HL-60/S4 (cell line): ENCODE results near the gene ATP6V0B.

Source experiments
- in situ Hi-C: fragments of 300-500 bp; cut with MboI; formaldehyde crosslinking; loops from 2 replicates; pipeline ENCODE4 v1.14.3; 2022; ENCODE audit warnings: low sequenced_read_pairs

Gene ATP6V0B

GRCh38 chr1:43974443-43975248 lies at the start of gene ATP6V0B:
TSS of gene ATP6V0B (plus strand) at chr1:43974960. CDS start at chr1:43975041, 81 bp downstream.
- in situ Hi-C loops: no loop called here

GRCh38 chr1:43925846-43926245 lies 48.9 kb upstream of the ATP6V0B start:
- in situ Hi-C loops: loop anchor here (25.0 kb wide), 2 partner anchors 389 to 689 kb away; partner anchors contain the start of gene PTPRF

- in situ Hi-C loops: loop anchor here (5.0 to 25.0 kb wide), 3 partner anchors 173 to 693 kb away; partner anchors contain the start of gene PTPRF
These were observed 44.4 kb upstream of the ATP6V0B start for GRCh38 chr1:43930168-43930948.

- in situ Hi-C loops: loop anchor here (5.0 to 25.0 kb wide), 3 partner anchors 174 to 694 kb away; partner anchors contain the start of gene PTPRF
These were observed 43.8 kb upstream of the ATP6V0B start for GRCh38 chr1:43930949-43931275.

- in situ Hi-C loops: loop anchor here (5.0 to 25.0 kb wide), 3 partner anchors 175 to 695 kb away; partner anchors contain the start of gene PTPRF
These were observed 42.8 kb upstream of the ATP6V0B start for GRCh38 chr1:43931711-43932660.

- in situ Hi-C loops: loop anchor here (5.0 to 25.0 kb wide), 3 partner anchors 176 to 696 kb away; partner anchors contain the start of gene PTPRF
These were observed 41.9 kb upstream of the ATP6V0B start for GRCh38 chr1:43932786-43933385.

GRCh38 chr1:43933386-43934100 lies 41.2 kb upstream of the ATP6V0B start, which contains the start of gene ARTN:
TSS of gene ARTN (plus strand) at chr1:43933801. CDS start at chr1:43935657, 1,856 bp downstream.
- in situ Hi-C loops: loop anchor here (5.0 to 25.0 kb wide), 3 partner anchors 176 to 696 kb away; partner anchors contain the start of gene PTPRF

- in situ Hi-C loops: loop anchor here (5.0 to 25.0 kb wide), 3 partner anchors 177 to 697 kb away; partner anchors contain the start of gene PTPRF
These were observed 40.4 kb upstream of the ATP6V0B start for GRCh38 chr1:43934101-43934985.

- in situ Hi-C loops: loop anchor here (5.0 to 25.0 kb wide), 3 partner anchors 178 to 698 kb away; partner anchors contain the start of gene PTPRF
These were observed 39.8 kb upstream of the ATP6V0B start for GRCh38 chr1:43934986-43935324.

- in situ Hi-C loops: loop anchor here (25.0 kb wide), 2 partner anchors 399 to 699 kb away; partner anchors contain the start of gene PTPRF
These were observed 38.9 kb upstream of the ATP6V0B start for GRCh38 chr1:43935711-43936427.

- in situ Hi-C loops: loop anchor here (25.0 kb wide), 2 partner anchors 399 to 699 kb away; partner anchors contain the start of gene PTPRF
These were observed 38.2 kb upstream of the ATP6V0B start for GRCh38 chr1:43936431-43937151.

GRCh38 chr1:43937179-43937865 lies 37.4 kb upstream of the ATP6V0B start:
- in situ Hi-C loops: loop anchor here (25.0 kb wide), 2 partner anchors 400 to 700 kb away; partner anchors contain the start of gene PTPRF

GRCh38 chr1:43938383-43938782 lies 36.4 kb upstream of the ATP6V0B start:
- in situ Hi-C loops: loop anchor here (25.0 kb wide), 2 partner anchors 401 to 701 kb away; partner anchors contain the start of gene PTPRF

- in situ Hi-C loops: loop anchor here (25.0 kb wide), 2 partner anchors 402 to 702 kb away; partner anchors contain the start of gene PTPRF
These were observed 35.7 kb upstream of the ATP6V0B start for GRCh38 chr1:43938892-43939587.

- in situ Hi-C loops: loop anchor here (25.0 kb wide), 2 partner anchors 405 to 705 kb away; partner anchors contain the start of gene PTPRF
These were observed 32.3 kb upstream of the ATP6V0B start for GRCh38 chr1:43942411-43942810.
